ENCODE results near the gene SLC25A1. TPM values are rescaled to one million over a fixed set of nuclear protein-coding genes. Genes with fewer than 3 reads are reported as not detected.
"Not testable (repeated sequence)": the region's sequence is repeated elsewhere in the genome, so short reads cannot be mapped to it uniquely, and the experiment has no call there.

Gene SLC25A1
- total RNA-seq, 1 donor from 2014 or later, result 31.7 TPM

GRCh38 chr22:19156109-19156508 is 22.4 kb downstream of the SLC25A1 start:
- H3K9me3 Mint-ChIP-seq; DNase-seq (ENCODE audit: low spot score); H3K36me3 Mint-ChIP-seq (ENCODE audit: low read depth); H3K4me3 Mint-ChIP-seq; H3K27ac Mint-ChIP-seq; H3K4me1 Mint-ChIP-seq (ENCODE audit: low read depth); intact Hi-C loops (cut with micrococcal nuclease): not testable (repeated sequence)
- H3K27me3 Mint-ChIP-seq (ENCODE audit: insufficient read depth), result peaks cover 33% of the 10 kb centered on the region

GRCh38 chr22:19152942-19153883 is 25.3 kb downstream of the SLC25A1 start:
- H3K27ac Mint-ChIP-seq, result no peak overlapping the region
- no peaks in the 10 kb centered on the region for H3K36me3 Mint-ChIP-seq (ENCODE audit: low read depth)
- intact Hi-C loops (cut with micrococcal nuclease), result no loop called here
- no peaks in the 10 kb centered on the region for H3K4me1 Mint-ChIP-seq (ENCODE audit: low read depth)
- H3K9me3 Mint-ChIP-seq, result no peaks in the 10 kb centered on the region
- peaks cover 42% of the 10 kb centered on the region for H3K27me3 Mint-ChIP-seq (ENCODE audit: insufficient read depth)
- DNase-seq (ENCODE audit: low spot score), result no peak
- no peak overlapping the region for H3K4me3 Mint-ChIP-seq

GRCh38 chr22:19151329-19152191 is 27.0 kb downstream of the SLC25A1 start:
- peak overlapping the region; percentile 41 for H3K27ac Mint-ChIP-seq
- no peaks in the 10 kb centered on the region for H3K36me3 Mint-ChIP-seq (ENCODE audit: low read depth)
- peak overlapping the region; percentile 67 for H3K4me3 Mint-ChIP-seq
- H3K9me3 Mint-ChIP-seq, result no peaks in the 10 kb centered on the region
- intact Hi-C loops (cut with micrococcal nuclease), result no loop called here
- H3K4me1 Mint-ChIP-seq (ENCODE audit: low read depth), result no peaks in the 10 kb centered on the region
- peaks cover 54% of the 10 kb centered on the region for H3K27me3 Mint-ChIP-seq (ENCODE audit: insufficient read depth)
- DNase-seq (ENCODE audit: low spot score), result no peak

GRCh38 chr22:19150482-19151328 is 27.8 kb downstream of the SLC25A1 start:
- Mint-ChIP-seq H3K9me3 (no peaks in the 10 kb centered on the region), H3K27me3 (ENCODE audit: insufficient read depth) (peaks cover 54% of the 10 kb centered on the region), H3K27ac (peak overlapping the region; percentile 40), H3K36me3 (ENCODE audit: low read depth) (no peaks in the 10 kb centered on the region), H3K4me3 (peak overlapping the region; percentile 67), H3K4me1 (ENCODE audit: low read depth) (no peaks in the 10 kb centered on the region)
- no peak for DNase-seq (ENCODE audit: low spot score)
- intact Hi-C loops (cut with micrococcal nuclease), result no loop called here

GRCh38 chr22:19149991-19150390 is 28.5 kb downstream of the SLC25A1 start, which contains the start of gene GSC2:
Gene GSC2, minus strand, starts transcription at chr22:19150292. Its CDS starts 9 bp downstream, at chr22:19150283.
- peak within 1 kb of the TSS; percentile 67 for H3K4me3 Mint-ChIP-seq
- H3K36me3 Mint-ChIP-seq (ENCODE audit: low read depth), result no peaks in the 10 kb centered on the region
- no peak for DNase-seq (ENCODE audit: low spot score)
- H3K4me1 Mint-ChIP-seq (ENCODE audit: low read depth), result no peaks in the 10 kb centered on the region
- intact Hi-C loops (cut with micrococcal nuclease), result no loop called here
- H3K9me3 Mint-ChIP-seq, result no peaks in the 10 kb centered on the region
- H3K27ac Mint-ChIP-seq, result peak within 1 kb of the TSS; percentile 40
- H3K27me3 Mint-ChIP-seq (ENCODE audit: insufficient read depth), result peaks cover 53% of the 10 kb centered on the region

- Mint-ChIP-seq H3K4me3 (peak overlapping the region; percentile 24), H3K27me3 (ENCODE audit: insufficient read depth) (peaks cover 50% of the 10 kb centered on the region), H3K9me3 (no peaks in the 10 kb centered on the region), H3K36me3 (ENCODE audit: low read depth) (peaks cover 4% of the 10 kb centered on the region), H3K4me1 (ENCODE audit: low read depth) (peaks cover 6% of the 10 kb centered on the region), H3K27ac (no peak overlapping the region)
- intact Hi-C loops (cut with micrococcal nuclease), result no loop called here
- DNase-seq (ENCODE audit: low spot score), result peak; percentile 50
Measured at GRCh38 chr22:19149047-19149883, 29.3 kb downstream of the SLC25A1 start.

- Mint-ChIP-seq H3K4me3 (no peak overlapping the region), H3K36me3 (ENCODE audit: low read depth) (peaks cover 8% of the 10 kb centered on the region), H3K27me3 (ENCODE audit: insufficient read depth) (peaks cover 47% of the 10 kb centered on the region), H3K27ac (no peak overlapping the region), H3K4me1 (ENCODE audit: low read depth) (peaks cover 12% of the 10 kb centered on the region), H3K9me3 (no peaks in the 10 kb centered on the region)
- DNase-seq (ENCODE audit: low spot score), result no peak
- intact Hi-C loops (cut with micrococcal nuclease), result no loop called here
Measured at GRCh38 chr22:19148417-19149046, 30.0 kb downstream of the SLC25A1 start.

GRCh38 chr22:19147195-19147780 is 31.2 kb downstream of the SLC25A1 start:
- peaks cover 17% of the 10 kb centered on the region for H3K4me1 Mint-ChIP-seq (ENCODE audit: low read depth)
- no peak overlapping the region for H3K4me3 Mint-ChIP-seq
- no peaks in the 10 kb centered on the region for H3K9me3 Mint-ChIP-seq
- no peak overlapping the region for H3K27ac Mint-ChIP-seq
- H3K27me3 Mint-ChIP-seq (ENCODE audit: insufficient read depth), result peaks cover 38% of the 10 kb centered on the region
- H3K36me3 Mint-ChIP-seq (ENCODE audit: low read depth), result peaks cover 8% of the 10 kb centered on the region
- intact Hi-C loops (cut with micrococcal nuclease), result no loop called here
- DNase-seq (ENCODE audit: low spot score), result no peak

- Mint-ChIP-seq H3K36me3 (ENCODE audit: low read depth) (peaks cover 11% of the 10 kb centered on the region), H3K27ac (no peak overlapping the region), H3K9me3 (no peaks in the 10 kb centered on the region), H3K4me3 (no peak overlapping the region), H3K27me3 (ENCODE audit: insufficient read depth) (peaks cover 29% of the 10 kb centered on the region), H3K4me1 (ENCODE audit: low read depth) (peaks cover 18% of the 10 kb centered on the region)
- intact Hi-C loops (cut with micrococcal nuclease), result no loop called here
- DNase-seq (ENCODE audit: low spot score), result no peak
Measured at GRCh38 chr22:19146215-19146968, 32.1 kb downstream of the SLC25A1 start.

GRCh38 chr22:19143967-19144400 is 34.6 kb downstream of the SLC25A1 start:
- peaks cover 23% of the 10 kb centered on the region for H3K4me1 Mint-ChIP-seq (ENCODE audit: low read depth)
- intact Hi-C loops (cut with micrococcal nuclease), result loop anchor here (1.0 to 5.0 kb wide), 7 partner anchors 22 to 748 kb away; partner anchors contain the start of genes CDC45, DGCR2, MRPL40 and UFD1
- peak; percentile 40 for DNase-seq (ENCODE audit: low spot score)
- H3K9me3 Mint-ChIP-seq, result no peaks in the 10 kb centered on the region
- peak overlapping the region; percentile 97 for H3K27ac Mint-ChIP-seq
- peaks cover 22% of the 10 kb centered on the region for H3K27me3 Mint-ChIP-seq (ENCODE audit: insufficient read depth)
- H3K36me3 Mint-ChIP-seq (ENCODE audit: low read depth), result peaks cover 18% of the 10 kb centered on the region
- peak overlapping the region; percentile 98 for H3K4me3 Mint-ChIP-seq
